NOMO-1 (cell line): ENCODE measurements around the gene PARVA.

Experiments used
- DNase-seq, 2 experiments: peaks; one replicate each; lab custom pipeline; 2025; ENCODE audit not compliant: unreplicated experiment in 2 of 2; lab: John Stamatoyannopoulos, UW

The PARVA gene

GRCh38 chr11:12544986-12545775 is 167.8 kb downstream of the PARVA start:
- DNase-seq: no peak

GRCh38 chr11:12546122-12546521 is 168.8 kb downstream of the PARVA start:
- DNase-seq: no peak

GRCh38 chr11:12546660-12547059 is 169.3 kb downstream of the PARVA start:
- DNase-seq: no peak

- no peak for DNase-seq
Observed at GRCh38 chr11:12547953-12548650, 170.7 kb downstream of the PARVA start.

GRCh38 chr11:12552692-12553091 is 175.3 kb downstream of the PARVA start:
- no peak for DNase-seq

- no peak for DNase-seq
Observed at GRCh38 chr11:12554122-12554521, 176.8 kb downstream of the PARVA start.

- no peak for DNase-seq
Observed at GRCh38 chr11:12556155-12556554, 178.8 kb downstream of the PARVA start.

- no peak for DNase-seq
Observed at GRCh38 chr11:12556788-12557384, 179.5 kb downstream of the PARVA start.

- DNase-seq: no peak
Observed at GRCh38 chr11:12559011-12559410, 181.6 kb downstream of the PARVA start.

- DNase-seq: no peak
Observed at GRCh38 chr11:12560362-12560761, 183.0 kb downstream of the PARVA start.

GRCh38 chr11:12560861-12561260 is 183.5 kb downstream of the PARVA start:
- DNase-seq: no peak

- no peak for DNase-seq
Observed at GRCh38 chr11:12564012-12564411, 186.6 kb downstream of the PARVA start.

GRCh38 chr11:12565406-12565805 is 188.0 kb downstream of the PARVA start:
- DNase-seq: no peak

- no peak for DNase-seq
Observed at GRCh38 chr11:12567746-12568460, 190.5 kb downstream of the PARVA start.

GRCh38 chr11:12569499-12570425 is 192.4 kb downstream of the PARVA start:
- DNase-seq: no peak

- no peak for DNase-seq
Observed at GRCh38 chr11:12573707-12574485, 196.5 kb downstream of the PARVA start.

- no peak for DNase-seq
Observed at GRCh38 chr11:12577725-12578644, 200.6 kb downstream of the PARVA start.

GRCh38 chr11:12581416-12581815 is 204.0 kb downstream of the PARVA start:
- DNase-seq: no peak
